NCI-H226 (cell line): Measurements from ENCODE around the gene CCDC54.
"Not testable (repeated sequence)": the region's sequence is repeated elsewhere in the genome, so short reads cannot be mapped to it uniquely, and the experiment has no call there.

Experiments
- DNase-seq: peaks from one replicate; pipeline ENCODE4 v3.0.0-alpha.2; 2015

The CCDC54 gene

DNA sequence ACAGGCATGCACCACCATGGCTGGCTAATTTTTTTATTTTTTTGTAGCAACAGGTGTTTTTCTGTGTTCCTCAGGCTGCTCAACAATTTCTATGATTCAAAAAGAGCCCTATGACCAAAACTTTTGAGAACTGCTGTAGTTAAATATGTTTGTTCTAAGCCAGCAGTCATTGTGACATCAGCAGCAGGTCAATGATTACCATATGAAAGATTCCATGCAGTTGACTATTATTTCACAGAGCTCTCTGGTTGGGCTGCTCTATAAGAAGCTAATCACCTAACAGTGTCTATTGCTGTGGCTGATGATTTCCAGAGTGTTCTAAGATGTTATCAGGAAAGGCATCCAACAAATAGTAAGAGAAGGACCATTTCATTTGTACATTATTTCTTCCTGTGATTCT, at the start of gene CCDC54:
Gene CCDC54 (plus strand): TSS at position 289 of the 400 bp plus-strand sequence. CDS start 149 bp downstream, outside the sequence.
- DNase-seq, result no peak

DNA sequence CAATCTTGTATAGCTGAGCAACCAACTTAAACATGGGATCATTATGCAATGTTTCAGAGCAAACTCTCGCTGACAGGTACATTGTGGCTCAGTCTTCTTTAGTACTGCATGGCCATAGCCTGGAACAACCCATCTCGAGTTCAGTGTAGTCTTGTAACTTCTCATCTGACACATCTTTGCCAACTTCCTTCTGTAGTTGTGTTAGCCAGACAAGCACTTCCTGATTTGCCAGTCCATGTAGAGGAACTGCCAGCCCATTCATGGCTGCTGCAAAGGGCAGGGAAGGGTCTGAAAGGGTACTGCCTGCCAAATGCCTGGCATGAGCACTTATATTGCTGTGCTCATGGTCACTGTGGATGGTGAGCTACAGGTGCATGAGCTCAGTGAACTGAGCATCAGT, 49.2 kb upstream of the CCDC54 start:
- no peak for DNase-seq

DNA sequence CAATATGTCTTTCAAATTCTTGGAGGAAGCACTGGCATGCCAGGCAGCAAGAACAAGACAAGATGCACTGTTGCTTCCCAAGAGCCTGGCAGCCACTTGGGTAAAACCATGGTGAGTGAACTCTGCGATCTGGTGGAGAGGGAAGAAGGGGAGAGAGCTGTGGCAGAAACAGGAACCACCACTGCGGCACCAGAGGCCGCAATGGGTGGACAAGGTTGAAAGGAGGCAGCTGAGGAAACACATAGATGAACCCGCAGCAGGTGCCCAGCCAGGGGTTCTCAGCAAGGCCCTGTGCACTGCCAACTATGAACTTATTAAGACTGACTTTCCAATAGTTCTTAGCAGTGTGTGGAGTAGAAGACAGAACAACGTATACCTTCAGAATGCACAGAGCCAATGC, 48.2 kb upstream of the CCDC54 start:
- DNase-seq, result no peak

DNA sequence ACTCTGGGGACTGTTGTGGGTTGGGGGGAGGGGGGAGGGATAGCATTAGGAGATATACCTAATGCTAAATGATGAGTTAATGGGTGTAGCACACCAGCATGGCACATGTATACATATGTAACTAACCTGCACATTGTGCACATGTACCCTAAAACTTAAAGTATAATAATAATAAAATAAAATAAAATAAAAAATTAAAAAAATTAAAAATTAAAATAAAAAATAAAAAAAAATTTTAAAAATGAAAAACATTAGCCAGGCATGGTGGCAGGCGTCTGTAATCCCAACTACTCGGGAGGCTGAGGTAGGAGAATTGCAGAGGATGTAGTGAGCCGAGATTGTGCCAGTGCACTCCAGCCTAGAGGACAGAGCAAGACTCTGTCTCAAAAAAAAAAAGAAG, 37.5 kb upstream of the CCDC54 start:
- not testable (repeated sequence) for DNase-seq

DNA sequence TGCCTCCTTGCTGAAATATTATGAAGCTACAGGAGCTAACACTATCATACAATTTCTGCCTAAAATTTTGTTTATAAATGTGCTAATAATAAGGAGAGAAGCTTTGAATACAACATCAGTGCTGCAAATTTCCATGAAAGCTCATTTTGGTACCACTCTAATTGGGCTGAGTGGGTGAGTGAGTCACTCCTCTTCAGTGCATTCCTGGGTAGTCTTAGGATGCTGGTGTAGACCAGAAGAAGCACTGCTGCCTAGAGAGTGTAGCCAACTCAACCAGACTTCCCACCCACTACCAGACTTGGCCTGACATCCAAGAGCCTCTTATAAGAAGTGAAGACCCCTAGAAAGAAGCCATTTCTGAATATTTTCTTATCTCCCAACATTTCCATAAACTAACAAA, 32.5 kb upstream of the CCDC54 start:
- no peak for DNase-seq

DNA sequence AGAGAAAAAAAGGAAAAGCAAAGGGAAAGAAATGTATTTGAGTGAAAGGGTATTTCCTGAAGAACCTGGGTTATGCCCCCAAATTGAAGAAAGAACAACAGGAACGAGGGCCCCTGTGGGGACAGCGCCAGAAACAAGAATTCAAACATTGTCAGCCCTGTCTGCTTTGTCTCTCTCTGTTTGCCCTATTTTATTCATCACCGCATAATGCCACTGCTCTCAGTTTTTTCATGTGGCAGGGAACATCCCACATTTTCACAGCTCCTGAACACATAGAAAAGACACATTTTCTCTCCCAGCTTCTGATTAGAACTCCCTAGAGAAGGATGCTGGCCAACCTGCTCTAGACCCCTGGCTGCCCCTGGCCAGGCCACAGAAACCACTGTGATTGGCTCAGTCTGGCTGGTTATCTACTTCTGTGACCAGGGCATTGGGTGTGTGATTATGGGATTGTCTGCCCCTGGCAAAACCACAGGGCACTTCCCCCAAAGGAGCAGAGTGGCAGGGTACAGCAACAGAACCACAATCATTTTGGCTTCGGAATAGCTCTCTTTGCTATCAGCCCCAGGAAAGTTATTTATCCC, 31.3 kb upstream of the CCDC54 start:
- DNase-seq, result no peak

DNA sequence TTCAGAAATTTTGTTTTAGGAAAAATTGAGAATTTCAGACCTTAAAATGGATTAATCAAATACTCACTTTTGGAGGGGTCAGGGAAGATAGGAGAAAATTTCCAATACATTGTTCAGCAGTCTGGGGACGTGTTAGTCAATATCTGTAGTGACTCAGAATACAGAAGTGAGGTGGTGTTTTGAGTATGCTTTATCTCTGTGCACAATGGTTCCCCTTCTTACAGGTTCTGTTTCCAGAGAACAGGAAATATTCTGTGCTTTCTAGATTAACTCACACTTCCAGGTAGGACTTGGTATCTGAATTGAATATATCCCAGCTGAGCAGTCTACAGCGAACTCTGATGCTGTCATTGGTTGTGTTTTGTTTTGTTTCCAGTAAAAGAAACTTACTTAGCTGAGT, 30.7 kb upstream of the CCDC54 start:
- peak; percentile 7 for DNase-seq

- peak; percentile 5 for DNase-seq
These were observed 29.5 kb upstream of the CCDC54 start for GRCh38 chr3:107347751-107348150.

DNA sequence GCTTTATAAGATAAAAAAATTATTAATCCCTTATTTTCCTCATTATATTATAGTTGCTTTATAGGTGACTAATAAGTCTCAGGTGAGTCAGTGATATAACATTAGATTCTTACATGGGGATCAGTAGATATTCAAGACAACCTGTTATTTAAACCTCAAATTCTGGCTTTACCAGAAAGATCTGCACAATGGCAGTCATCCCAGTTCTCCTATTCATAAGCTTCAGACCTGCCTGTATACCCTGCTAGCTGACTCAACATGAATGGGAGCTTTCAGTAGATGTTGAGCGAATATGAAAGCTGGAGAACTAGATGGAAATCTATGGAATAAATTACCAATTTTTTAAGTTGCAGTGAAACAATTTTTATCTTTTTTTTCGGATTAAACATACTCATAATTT, 20.5 kb upstream of the CCDC54 start:
- no peak for DNase-seq

- DNase-seq, result no peak
These were observed 15.6 kb upstream of the CCDC54 start for GRCh38 chr3:107361633-107362032.

GRCh38 chr3:107365051-107365450, 12.2 kb upstream of the CCDC54 start:
- DNase-seq, result no peak

DNA sequence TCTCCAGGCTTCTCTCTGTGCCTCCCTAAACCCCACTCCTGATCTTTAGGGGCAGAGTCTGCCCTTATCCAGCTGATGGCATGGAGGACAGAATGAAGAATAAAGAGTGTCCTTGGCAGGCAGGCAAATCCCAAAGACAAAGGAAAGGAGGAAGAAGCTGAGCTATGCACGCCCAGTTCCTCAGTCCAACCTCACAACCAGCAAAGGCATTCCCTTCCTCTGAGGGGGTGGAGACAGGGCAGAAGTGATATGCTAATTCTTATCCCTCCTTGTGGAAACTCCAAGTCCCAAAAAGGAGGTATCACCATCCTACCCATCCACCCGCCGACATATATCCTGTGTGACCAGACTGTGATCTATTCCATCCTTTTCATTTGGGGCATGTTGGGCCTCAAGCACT, 10.5 kb upstream of the CCDC54 start:
- peak; percentile 71 for DNase-seq

DNA sequence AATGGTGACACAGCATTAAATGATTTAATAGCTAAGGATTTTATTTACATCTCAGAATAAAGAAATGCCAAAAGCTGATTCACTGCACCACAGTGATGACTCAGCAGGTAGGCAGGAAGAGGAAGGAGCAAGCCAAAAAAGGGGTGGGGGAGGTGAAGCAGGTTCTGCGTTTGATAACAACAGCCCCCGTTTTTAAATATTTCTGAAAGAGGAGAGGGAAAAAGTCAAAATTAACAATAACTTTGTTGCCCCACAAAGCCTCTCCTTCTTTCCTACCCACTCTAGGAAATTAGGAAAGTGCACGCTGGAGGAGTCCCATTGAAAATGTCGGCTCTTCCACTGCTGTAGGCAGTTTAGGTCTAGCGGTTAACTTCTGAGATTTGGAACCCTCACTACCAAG, 9.9 kb upstream of the CCDC54 start:
- DNase-seq, result peak; percentile 79

- no peak for DNase-seq
These were observed 8.4 kb upstream of the CCDC54 start for GRCh38 chr3:107368654-107369398.

DNA sequence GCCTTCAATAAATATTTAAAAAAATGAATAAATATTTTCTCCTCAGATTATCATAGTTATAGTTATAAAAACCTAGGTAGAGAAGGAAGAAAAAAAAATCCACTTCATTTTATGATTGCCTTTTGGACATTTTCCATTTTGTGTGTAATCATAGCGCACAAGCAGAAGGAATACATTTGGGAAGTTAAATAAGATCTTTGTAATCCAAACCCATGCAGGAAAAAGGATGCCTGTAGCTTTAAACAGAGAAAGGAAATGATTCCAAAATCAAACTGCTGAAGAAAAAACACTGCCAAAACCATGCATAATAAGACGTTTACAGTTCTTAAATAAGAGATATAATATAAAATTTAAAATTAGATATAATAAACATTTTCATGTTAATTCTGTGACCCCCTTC, 7.4 kb upstream of the CCDC54 start:
- no peak for DNase-seq

DNA sequence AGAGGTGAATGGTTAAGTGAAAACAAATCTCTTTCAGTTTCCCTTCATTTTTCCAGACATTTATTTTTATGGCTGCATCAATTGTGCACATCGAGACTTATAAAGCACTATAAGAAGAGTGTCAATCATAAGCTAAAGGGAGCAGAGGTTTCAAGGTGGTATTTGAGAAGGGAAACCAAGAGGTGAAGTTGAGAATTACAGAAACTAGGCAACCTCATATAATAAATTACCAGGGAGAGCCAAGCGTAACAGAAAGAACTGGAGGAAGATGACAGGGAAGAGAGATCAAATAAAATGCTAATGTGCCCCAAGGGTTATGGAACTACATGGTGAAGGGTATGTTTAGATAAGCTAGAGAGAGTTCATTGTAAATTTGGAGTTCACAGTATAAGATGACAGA, 6.3 kb upstream of the CCDC54 start:
- DNase-seq, result no peak

GRCh38 chr3:107372506-107372905, 4.7 kb upstream of the CCDC54 start:
- no peak for DNase-seq

- no peak for DNase-seq
These were observed 3.3 kb upstream of the CCDC54 start for GRCh38 chr3:107373896-107374295.

- DNase-seq, result no peak
These were observed 1.6 kb upstream of the CCDC54 start for GRCh38 chr3:107375682-107376081.

GRCh38 chr3:107382631-107383030, 5.4 kb downstream of the CCDC54 start:
- no peak for DNase-seq

- no peak for DNase-seq
These were observed 7.2 kb downstream of the CCDC54 start for GRCh38 chr3:107384428-107384827.

- no peak for DNase-seq
These were observed 7.7 kb downstream of the CCDC54 start for GRCh38 chr3:107384907-107385306.

- DNase-seq, result no peak
These were observed 10.3 kb downstream of the CCDC54 start for GRCh38 chr3:107387555-107387954.

DNA sequence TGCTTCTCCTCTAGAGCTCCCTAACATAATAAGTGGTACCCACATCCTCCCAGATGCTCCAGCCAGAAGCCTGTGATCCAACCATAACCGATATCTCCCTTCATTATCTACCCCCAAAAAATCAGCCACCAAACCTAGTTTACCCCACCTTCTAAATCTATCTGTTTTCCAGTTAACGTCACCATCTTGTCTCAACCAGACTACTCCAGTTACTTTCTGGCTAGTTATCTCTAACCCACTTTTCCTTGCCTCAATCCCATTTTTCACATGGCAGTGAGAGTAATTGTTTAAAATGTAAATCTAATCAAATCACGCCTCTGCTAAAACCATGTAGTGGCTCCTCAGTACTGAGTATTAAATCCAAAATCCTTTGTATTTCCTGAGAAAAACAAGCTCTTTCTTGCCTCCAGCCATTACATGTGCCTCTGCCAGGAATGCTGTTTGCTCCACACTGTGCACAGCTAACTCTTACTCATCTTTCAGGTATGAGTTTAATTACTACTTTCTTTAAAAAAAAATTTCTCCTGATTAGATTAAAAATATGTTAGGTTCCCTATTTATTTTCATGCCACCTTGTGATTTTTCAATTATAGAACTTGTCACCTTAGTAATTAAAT, 15.4 kb downstream of the CCDC54 start:
- peak; percentile 64 for DNase-seq
